Prostate gland (tissue), 2 donors: Measurements from ENCODE around the gene KCNJ6.

Experiments
- POLR2A ChIP-seq: fragments of 450-650 bp; IDR thresholded peaks from one replicate; pipeline ENCODE4 v1.6.1; 2016; ENCODE audit warnings: antibody characterized with exemption, mild to moderate bottlenecking
- POLR2AphosphoS5 ChIP-seq: sonication (generic); formaldehyde crosslinking; IDR thresholded peaks from one replicate; pipeline ENCODE4 v1.6.1; 2017; ENCODE audit warnings: antibody characterized with exemption
- TF ChIP-seq, protein P1 (sequence below), 4 experiments: fragments of 200-600 bp in 2 of 4; fragments of 450-650 bp in 2 of 4; sonication (generic) in 2 of 4; IDR thresholded peaks; 1 replicate in 3 of 4; 2 replicates in 1 of 4; pipeline ENCODE4 v1.5.1; 2016 to 2019; ENCODE audit warnings: antibody characterized with exemption in 4 of 4, mild to moderate bottlenecking in 2 of 4, moderate library complexity in 2 of 4

DNA sequence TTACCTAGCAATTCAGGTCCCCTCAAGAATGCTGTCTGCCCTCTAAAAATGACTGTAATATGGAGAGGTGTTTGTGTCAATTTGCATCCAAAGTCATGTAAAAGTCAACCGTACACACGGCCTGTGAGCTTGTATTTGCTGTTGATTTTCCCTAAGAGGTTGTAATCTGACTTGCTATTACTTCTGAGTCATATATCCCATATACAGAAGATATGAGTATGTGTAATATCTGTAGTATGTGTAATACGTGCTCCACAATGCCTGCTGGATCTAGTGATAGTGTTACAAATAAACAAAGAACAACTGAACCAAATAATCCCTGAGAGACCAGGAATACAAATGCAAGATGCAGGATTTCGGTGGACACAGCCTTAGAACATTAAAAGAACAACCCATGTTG, 1.4 kb upstream of the KCNJ6 start:
- TF ChIP-seq, protein P1, sequence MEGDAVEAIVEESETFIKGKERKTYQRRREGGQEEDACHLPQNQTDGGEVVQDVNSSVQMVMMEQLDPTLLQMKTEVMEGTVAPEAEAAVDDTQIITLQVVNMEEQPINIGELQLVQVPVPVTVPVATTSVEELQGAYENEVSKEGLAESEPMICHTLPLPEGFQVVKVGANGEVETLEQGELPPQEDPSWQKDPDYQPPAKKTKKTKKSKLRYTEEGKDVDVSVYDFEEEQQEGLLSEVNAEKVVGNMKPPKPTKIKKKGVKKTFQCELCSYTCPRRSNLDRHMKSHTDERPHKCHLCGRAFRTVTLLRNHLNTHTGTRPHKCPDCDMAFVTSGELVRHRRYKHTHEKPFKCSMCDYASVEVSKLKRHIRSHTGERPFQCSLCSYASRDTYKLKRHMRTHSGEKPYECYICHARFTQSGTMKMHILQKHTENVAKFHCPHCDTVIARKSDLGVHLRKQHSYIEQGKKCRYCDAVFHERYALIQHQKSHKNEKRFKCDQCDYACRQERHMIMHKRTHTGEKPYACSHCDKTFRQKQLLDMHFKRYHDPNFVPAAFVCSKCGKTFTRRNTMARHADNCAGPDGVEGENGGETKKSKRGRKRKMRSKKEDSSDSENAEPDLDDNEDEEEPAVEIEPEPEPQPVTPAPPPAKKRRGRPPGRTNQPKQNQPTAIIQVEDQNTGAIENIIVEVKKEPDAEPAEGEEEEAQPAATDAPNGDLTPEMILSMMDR (IDR thresholded peaks at IDR 0.05): no peak
- TF ChIP-seq POLR2AphosphoS5 (no peak), POLR2A (no peak)
